SKM-1 treated with dmso at 0.1 percent for 144 hours (cell line): ENCODE data around the gene BMP10.
A peak's percentile ranks its signal among the peaks of the same experiment; 100 is the strongest.

ENCODE experiments used
- DNase-seq: peaks from one replicate; lab custom pipeline; 2025; ENCODE audit not compliant: unreplicated experiment; lab: John Stamatoyannopoulos, UW

BMP10 gene

GRCh38 chr2:68854476-68854875 is 16.7 kb downstream of the BMP10 start:
- DNase-seq: no peak

GRCh38 chr2:68853915-68854314 is 17.3 kb downstream of the BMP10 start:
- no peak for DNase-seq

GRCh38 chr2:68853035-68853434 is 18.2 kb downstream of the BMP10 start:
- no peak for DNase-seq

DNA sequence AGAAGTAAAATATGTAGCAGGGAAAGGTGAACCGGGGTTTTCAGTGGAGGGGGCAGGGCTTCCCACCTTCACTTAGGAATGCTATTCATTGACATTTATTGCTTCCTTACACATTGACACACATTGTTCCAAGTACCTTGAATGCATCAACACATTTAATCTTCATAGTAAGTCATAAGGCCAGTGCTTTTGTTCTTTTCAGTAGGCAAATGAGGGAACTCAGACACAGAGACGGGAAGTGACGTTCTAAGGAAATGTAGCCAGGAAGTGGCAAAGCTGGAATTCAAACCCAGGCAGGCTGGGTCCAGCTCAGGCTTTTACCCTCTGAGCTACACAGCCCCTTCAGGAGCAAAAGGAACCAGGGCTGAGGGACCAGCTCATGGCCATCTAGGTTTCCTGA is 20.7 kb downstream of the BMP10 start:
- no peak for DNase-seq

DNA sequence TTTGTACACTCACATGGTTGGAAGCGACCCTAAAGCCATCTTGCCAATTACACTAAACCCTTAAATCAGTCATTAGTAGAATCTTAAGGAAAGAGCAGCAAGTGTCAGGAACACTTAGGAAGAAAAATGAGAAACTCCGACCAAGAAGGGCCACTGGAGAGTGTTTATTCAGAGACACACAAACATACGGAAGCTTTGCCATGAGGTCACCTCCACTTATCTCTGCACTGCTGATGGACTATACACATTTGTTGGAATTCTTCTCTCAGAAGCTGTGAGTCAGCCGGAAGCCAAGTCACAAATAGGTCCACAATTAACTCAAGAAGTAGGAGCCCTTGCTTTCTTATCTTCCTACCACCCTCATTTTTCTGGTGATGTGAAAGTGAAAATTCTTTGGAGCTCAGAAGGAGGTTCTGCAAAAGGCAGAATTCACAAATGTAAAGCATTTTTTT is 21.6 kb downstream of the BMP10 start:
- no peak for DNase-seq

DNA sequence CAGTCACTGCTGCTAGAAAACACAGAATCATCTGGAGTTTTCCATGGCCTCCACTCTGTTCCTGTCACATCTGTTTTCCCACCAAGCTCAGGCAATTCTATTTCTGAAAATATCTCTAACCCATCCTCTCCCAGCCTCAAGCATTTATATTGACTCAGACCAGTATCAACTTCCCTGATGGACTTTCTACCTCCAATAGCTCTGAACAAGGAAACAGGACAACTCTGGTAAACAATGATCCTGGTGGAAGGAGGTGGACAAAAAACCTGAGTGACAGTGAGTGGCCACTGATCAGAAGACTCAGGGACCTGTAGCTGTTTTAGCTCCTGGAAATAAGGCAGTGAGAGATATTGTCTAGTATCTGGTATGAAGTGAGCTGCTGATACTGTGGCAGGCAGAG is 23.4 kb downstream of the BMP10 start:
- no peak for DNase-seq

GRCh38 chr2:68846091-68846490 is 25.1 kb downstream of the BMP10 start:
- no peak for DNase-seq

DNA sequence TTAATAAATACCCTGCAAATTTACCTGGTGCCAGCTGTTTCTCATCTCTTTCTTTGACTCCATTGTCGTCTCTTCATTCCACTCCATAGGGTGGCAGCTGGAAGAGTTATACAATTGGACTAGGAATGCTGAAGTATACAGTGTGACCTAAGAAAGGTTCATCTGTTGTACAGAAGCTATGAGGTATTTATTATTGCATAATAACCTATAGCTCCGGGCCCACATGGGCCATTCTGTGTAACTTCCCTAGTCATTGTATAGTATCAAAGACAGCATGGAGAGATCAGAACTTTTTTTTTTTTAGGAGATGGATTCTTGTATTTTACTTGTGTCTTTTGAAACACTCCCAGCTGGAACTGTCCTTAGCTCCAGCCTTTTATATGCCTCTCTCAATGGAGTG is 26.2 kb downstream of the BMP10 start:
- no peak for DNase-seq

DNA sequence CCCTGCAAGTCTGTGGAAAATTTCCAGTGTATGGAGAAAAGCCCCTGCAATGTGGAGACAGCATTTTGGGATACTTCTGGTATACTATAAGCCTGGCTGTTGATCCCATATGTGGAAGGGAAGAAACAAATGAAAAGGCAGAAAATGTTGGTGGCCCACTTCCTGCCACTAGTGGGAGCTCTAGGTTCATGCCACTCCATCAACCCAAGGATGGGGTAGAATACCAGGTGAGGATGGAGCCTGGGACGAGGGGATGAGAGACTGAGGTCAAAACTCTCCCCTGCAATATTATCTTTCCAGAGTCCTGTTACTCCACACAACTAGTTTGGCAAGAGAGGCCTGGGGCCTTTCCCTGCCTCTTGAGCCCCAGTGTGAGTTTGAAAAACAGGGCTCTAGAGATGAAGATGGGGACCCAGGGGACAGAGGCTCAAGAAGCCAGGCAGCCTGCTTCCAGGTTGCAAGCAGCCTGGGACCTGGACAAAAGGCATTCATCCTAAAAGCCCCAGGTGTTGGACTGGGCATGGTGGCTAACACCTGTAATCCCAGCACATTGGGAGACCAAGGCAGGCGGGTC is 31.9 kb downstream of the BMP10 start:
- peak; percentile 28 for DNase-seq

GRCh38 chr2:68838641-68839040 is 32.6 kb downstream of the BMP10 start:
- no peak for DNase-seq

DNA sequence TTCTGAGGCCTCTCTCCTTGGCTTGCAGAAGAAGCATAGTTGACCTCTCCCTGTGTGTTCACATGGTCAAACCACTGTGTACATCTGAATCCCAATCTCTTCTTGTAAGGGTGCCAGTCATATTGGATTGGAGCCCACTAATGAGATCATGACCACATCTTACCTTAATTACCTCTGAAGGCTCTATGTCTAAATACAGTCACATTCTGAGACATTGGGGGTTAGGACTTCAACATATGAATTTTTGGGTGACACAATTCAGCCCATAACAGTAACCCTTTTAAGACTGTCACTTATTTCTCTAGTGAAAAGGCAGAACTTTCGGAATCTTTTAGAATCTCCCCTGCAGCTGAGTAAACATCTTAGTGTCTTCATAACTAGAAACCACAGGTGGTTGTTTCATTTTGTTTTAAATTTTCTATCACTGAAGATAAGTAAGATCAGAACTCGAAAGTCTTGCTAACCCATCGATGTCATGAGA is 33.3 kb downstream of the BMP10 start:
- no peak for DNase-seq

- DNase-seq: peak; percentile 33
Measured at GRCh38 chr2:68837164-68837860, 33.9 kb downstream of the BMP10 start.

- peak; percentile 54 for DNase-seq
Measured at GRCh38 chr2:68835621-68836020, 35.6 kb downstream of the BMP10 start.

GRCh38 chr2:68834737-68835376 is 36.3 kb downstream of the BMP10 start:
- peak; percentile 47 for DNase-seq

GRCh38 chr2:68833162-68833561 is 38.0 kb downstream of the BMP10 start:
- no peak for DNase-seq

DNA sequence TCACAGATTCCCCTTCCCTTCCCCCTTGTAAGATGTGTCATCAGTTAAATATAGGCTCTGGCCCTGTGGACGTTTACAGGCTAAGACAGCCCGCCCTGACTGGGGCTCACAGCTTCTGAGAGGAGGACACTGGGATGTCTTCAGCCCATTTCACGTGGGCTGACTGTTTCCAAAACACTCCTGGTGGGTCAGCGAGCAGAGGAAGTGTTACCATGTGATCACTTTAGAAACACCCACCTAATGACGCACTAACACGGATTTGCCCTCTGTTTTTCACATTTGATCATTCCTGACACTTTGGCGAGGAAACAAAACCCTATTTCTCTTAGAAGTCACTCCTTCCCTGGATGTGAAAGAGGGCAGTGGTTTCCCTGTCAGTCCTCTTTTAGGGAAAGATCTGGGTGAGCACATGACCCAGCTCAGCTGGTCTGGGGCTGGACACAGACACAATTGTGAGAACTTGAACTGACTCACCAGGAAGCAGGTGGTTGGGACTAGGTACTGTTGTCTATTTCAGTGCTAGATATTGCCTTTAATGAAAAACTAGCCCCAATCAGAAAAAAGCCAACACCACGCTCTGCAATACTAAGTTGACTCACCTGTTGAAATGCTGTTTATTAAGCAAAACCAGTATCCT is 38.8 kb downstream of the BMP10 start:
- peak; percentile 13 for DNase-seq

GRCh38 chr2:68831686-68832232 is 39.4 kb downstream of the BMP10 start:
- no peak for DNase-seq

- no peak for DNase-seq
Measured at GRCh38 chr2:68829749-68830148, 41.4 kb downstream of the BMP10 start.

- peak; percentile 97 for DNase-seq
Measured at GRCh38 chr2:68828887-68829708, 42.1 kb downstream of the BMP10 start.

GRCh38 chr2:68827666-68828065 is 43.5 kb downstream of the BMP10 start:
- DNase-seq: no peak

DNA sequence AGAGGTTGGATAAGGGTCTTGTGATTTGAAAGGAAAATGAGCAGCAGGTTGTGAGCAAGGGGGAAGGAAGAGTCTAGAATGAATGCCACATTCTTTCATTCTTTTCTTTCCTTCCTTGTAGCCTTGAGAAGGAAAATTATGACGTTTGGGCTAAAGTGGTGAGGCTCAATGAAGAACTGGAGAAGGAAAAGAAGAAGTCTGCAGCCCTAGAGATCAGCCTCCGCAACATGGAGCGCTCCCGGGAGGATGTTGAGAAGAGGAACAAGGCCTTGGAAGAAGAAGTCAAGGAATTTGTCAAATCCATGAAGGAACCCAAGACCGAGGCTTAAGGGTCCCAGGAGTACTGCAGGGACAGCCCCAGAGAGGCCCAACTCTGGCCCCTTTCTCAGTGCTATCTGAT is 45.3 kb downstream of the BMP10 start:
- no peak for DNase-seq
